Spleen (tissue), 7 donors: Measurements from ENCODE around the gene RBM47.

ENCODE experiments used
- CTCF ChIP-seq, 11 experiments: fragments of 200-600 bp in 7 of 11; fragments of 450-650 bp in 4 of 11; sonication (generic) in 4 of 11; IDR thresholded peaks in 8 of 11; conservative IDR thresholded peaks in 3 of 11; 1 replicate in 7 of 11; 2 replicates in 4 of 11; pipeline versions ENCODE4 v1.4.0 to v1.8.0; 2016 to 2021; ENCODE audit warnings: antibody characterized with exemption in 11 of 11, inconsistent platforms in 4 of 11, mild to moderate bottlenecking in 1 of 11
- POLR2A ChIP-seq, 3 donors: fragments of 450-650 bp; IDR thresholded peaks; one replicate each; pipeline ENCODE4 v1.5.1; 2017; ENCODE audit warnings: antibody characterized with exemption in 3 of 3, mild to moderate bottlenecking in 1 of 3
- donor health status: DM: no; HTN: no; CAD: no; lungs with moderate emphysema.
- donor health status: DM: no; HTN: no; CAD: no.
- donor health status: DM: no; HTN: no; CAD: no.

- TF ChIP-seq CTCF (IDR thresholded peaks at IDR 0.05 in 8 of 11, conservative IDR thresholded peaks at IDR 0.05 in 3 of 11), result no peak
- no peak for TF ChIP-seq POLR2A (IDR thresholded peaks at IDR 0.05)
Observed at GRCh38 chr4:40612283-40612682, 17.4 kb downstream of the RBM47 start.
